CD8-positive, alpha-beta memory T cell (primary cell): Measurements from ENCODE around the gene NDRG3. TPM values are rescaled to one million over a fixed set of nuclear protein-coding genes. Genes with fewer than 3 reads are reported as not detected.
A peak's percentile ranks its signal among the peaks of the same experiment; 100 is the strongest.

Experiments
- CTCF ChIA-PET: fragments of 350-600 bp; sonication (Branson Sonifier 250); formaldehyde crosslinking; loops from one replicate; lab custom pipeline; 2021; ENCODE audit warnings: antibody characterized with exemption; lab: Charles Lee
- POLR2A ChIA-PET: fragments of 350-600 bp; sonication (Branson Sonifier 250); formaldehyde crosslinking; loops from one replicate; lab custom pipeline; 2021; ENCODE audit warnings: antibody characterized with exemption; lab: Charles Lee
- DNase-seq, 5 donors: peaks; one replicate each; pipeline versions ENCODE4 v3.0.0 to v3.0.0-alpha.2; 2020 to 2022; ENCODE audit warnings: mixed read lengths in 1 of 5
- H3K27ac ChIP-seq: one replicate; pipeline ENCODE4 v1.7.0; 2013; ENCODE audit warnings: low read depth, mild to moderate bottlenecking, low read length, moderate library complexity
- H3K27me3 ChIP-seq: 2 replicates; pipeline ENCODE4 v1.7.0; 2013; ENCODE audit warnings: low read length, mild to moderate bottlenecking; ENCODE audit not compliant: insufficient read depth, poor library complexity, severe bottlenecking
- H3K36me3 ChIP-seq: 2 replicates; pipeline ENCODE4 v1.7.0; 2013; ENCODE audit warnings: mild to moderate bottlenecking, low read length, moderate library complexity; ENCODE audit not compliant: insufficient read depth
- H3K4me1 ChIP-seq: 2 replicates; pipeline ENCODE4 v1.7.0; 2013; ENCODE audit warnings: mild to moderate bottlenecking, low read length, moderate library complexity; ENCODE audit not compliant: insufficient read depth
- H3K4me3 ChIP-seq: 2 replicates; pipeline ENCODE4 v1.7.0; 2013; ENCODE audit warnings: mild to moderate bottlenecking, low read length
- H3K9me3 ChIP-seq: 2 replicates; pipeline ENCODE4 v1.7.0; 2013; ENCODE audit warnings: mild to moderate bottlenecking, low read length
- H3K27ac Mint-ChIP-seq, 8 donors: one replicate each; pipeline ENCODE4 v1.8.0; 2020 to 2021; ENCODE audit warnings: mixed read lengths in 8 of 8, mild to moderate bottlenecking in 6 of 8, inconsistent platforms in 3 of 8, moderate library complexity in 3 of 8
- H3K27me3 Mint-ChIP-seq, 2 donors: one replicate each; pipeline ENCODE4 v1.8.0; 2020 to 2021; ENCODE audit warnings: mixed read lengths in 2 of 2, mild to moderate bottlenecking in 1 of 2, moderate library complexity in 1 of 2
- H3K36me3 Mint-ChIP-seq, 3 donors: one replicate each; pipeline ENCODE4 v1.8.0; 2020 to 2021; ENCODE audit warnings: mixed read lengths in 3 of 3, inconsistent platforms in 1 of 3, mild to moderate bottlenecking in 1 of 3
- H3K4me1 Mint-ChIP-seq, 3 donors: one replicate each; pipeline ENCODE4 v1.8.0; 2020 to 2021; ENCODE audit warnings: mixed read lengths in 3 of 3, inconsistent platforms in 1 of 3, mild to moderate bottlenecking in 1 of 3
- H3K4me3 Mint-ChIP-seq, 7 donors: one replicate each; pipeline ENCODE4 v1.8.0; 2020 to 2021; ENCODE audit warnings: mixed read lengths in 7 of 7, mild to moderate bottlenecking in 6 of 7, moderate library complexity in 4 of 7, inconsistent platforms in 2 of 7
- H3K9me3 Mint-ChIP-seq, 5 donors: one replicate each; pipeline ENCODE4 v1.8.0; 2020 to 2022; ENCODE audit warnings: mixed read lengths in 5 of 5, mild to moderate bottlenecking in 3 of 5, moderate library complexity in 2 of 5, inconsistent platforms in 1 of 5
- polyA plus RNA-seq: library from polyadenylated mRNA; unstranded; fragments of 300-500 nt; fragmentation: Illumina TruSeq; gene quantifications from one replicate; pipeline ENCODE4 v1.2.3, GENCODE V29; 2021
- total RNA-seq, 2 experiments: library from RNA; stranded (reverse); gene quantifications; one replicate each; pipeline ENCODE4 v1.2.3, GENCODE V29; 2021

The NDRG3 gene
- total and polyA plus RNA-seq, 3 experiments from 2014 or later: 19.9 to 49.8 (median 20.3) TPM

DNA sequence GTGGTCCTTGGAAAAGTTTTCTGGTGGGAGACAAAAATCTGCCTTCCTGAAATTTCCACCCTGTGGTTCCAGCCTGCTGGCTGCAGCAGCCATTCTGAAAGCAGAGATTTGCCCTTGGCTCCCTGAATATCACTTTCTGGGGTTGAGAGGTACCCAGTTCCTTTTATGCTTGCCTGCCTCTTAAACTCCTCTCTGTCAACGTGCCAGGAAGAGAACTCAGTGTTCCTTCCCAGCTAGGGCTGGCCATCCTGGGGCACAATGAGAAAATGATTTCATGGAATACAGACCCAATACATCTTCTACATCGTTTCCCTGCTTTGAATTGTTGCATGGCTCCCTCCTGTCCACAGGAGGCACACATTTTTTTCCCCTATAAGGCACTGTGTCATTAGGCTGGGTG, 29.3 kb upstream of the NDRG3 start:
- no peaks in the 10 kb centered on the region for H3K9me3 ChIP-seq
- Mint-ChIP-seq H3K36me3 (peaks cover 0 to 12% (median 0%) of the 10 kb centered on the region in 3 donors), H3K9me3 (no peaks in the 10 kb centered on the region), H3K27me3 (peaks cover 0 to 3% of the 10 kb centered on the region in 2 donors), H3K4me1 (peaks cover 17 to 31% (median 25%) of the 10 kb centered on the region in 3 donors), H3K27ac (peak overlapping the region in 7 of 8 donors; percentile 45 to 98 (median 80)), H3K4me3 (peak overlapping the region; percentile 91 to 100 (median 97))
- POLR2A ChIA-PET: interaction anchor here (0.7 kb wide), 1 partner anchor 256 kb away, joined by 5 read pairs; no protein-coding TSS in a partner anchor
- H3K27ac ChIP-seq: no peak overlapping the region
- CTCF ChIA-PET: interaction anchor here (1.2 to 2.5 kb wide), 2 partner anchors 10 to 33 kb away, joined by 3 to 7 read pairs; no protein-coding TSS in a partner anchor
- peaks cover 7% of the 10 kb centered on the region for H3K4me1 ChIP-seq
- no peak overlapping the region for H3K4me3 ChIP-seq
- H3K36me3 ChIP-seq: no peaks in the 10 kb centered on the region
- DNase-seq: no peak
- no peaks in the 10 kb centered on the region for H3K27me3 ChIP-seq

- H3K9me3 Mint-ChIP-seq: no peaks in the 10 kb centered on the region
- peaks cover 0 to 3% of the 10 kb centered on the region in 2 donors for H3K27me3 Mint-ChIP-seq
- Histone ChIP-seq H3K9me3 (no peaks in the 10 kb centered on the region), H3K36me3 (no peaks in the 10 kb centered on the region), H3K27ac (peak within 1 kb of the TSS; percentile 94), H3K4me1 (peaks cover 7% of the 10 kb centered on the region), H3K27me3 (no peaks in the 10 kb centered on the region), H3K4me3 (peak within 1 kb of the TSS; percentile 99)
- peak within 1 kb of the TSS; percentile 91 to 100 (median 97) for H3K4me3 Mint-ChIP-seq
- POLR2A ChIA-PET: interaction anchor here (0.6 to 1.6 kb wide), 3 partner anchors 28 to 200 kb away, joined by 3 to 7 read pairs (median 4); partner anchors contain the start of genes NDRG3 and TGIF2
- H3K27ac Mint-ChIP-seq: peak within 1 kb of the TSS; percentile 94 to 99 (median 98)
- CTCF ChIA-PET: interaction anchor here (0.8 to 2.5 kb wide), 10 partner anchors 10 to 251 kb away, joined by 3 to 7 read pairs (median 3); no protein-coding TSS in a partner anchor
- peaks cover 0 to 12% (median 0%) of the 10 kb centered on the region in 3 donors for H3K36me3 Mint-ChIP-seq
- H3K4me1 Mint-ChIP-seq: peaks cover 17 to 36% (median 30%) of the 10 kb centered on the region in 3 donors
- DNase-seq: peak; percentile 95 to 99 (median 98)
Measured at GRCh38 chr20:36773597-36774390, 27.9 kb upstream of the NDRG3 start, which contains the start of gene DSN1. Gene DSN1, minus strand, starts transcription at chr20:36773763. Its CDS starts 2,305 bp downstream, at chr20:36771458.

DNA sequence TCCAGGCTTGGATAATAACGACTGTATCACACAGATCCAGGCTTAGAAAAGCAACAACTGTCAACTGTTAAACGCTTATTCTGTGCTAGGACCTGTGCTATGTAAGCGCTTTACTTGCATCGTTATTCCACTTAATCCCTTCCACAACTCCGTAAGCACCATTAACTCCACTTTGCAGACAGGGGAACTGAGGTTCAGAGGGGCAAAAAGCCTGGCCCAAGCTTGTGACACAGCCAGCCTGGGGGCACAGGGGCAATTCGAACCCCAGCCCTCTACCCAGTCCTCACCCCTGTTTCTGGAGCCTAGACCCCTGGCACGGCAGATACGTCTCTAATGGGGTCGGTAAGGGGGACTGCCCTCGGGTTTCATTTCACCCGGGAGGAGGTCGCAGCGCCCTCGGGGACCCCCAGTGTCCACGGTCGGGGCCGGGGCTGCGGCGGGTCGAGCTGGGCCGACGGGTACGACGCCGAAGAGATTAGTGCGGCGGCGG, 27.3 kb upstream of the NDRG3 start:
- H3K27ac Mint-ChIP-seq: peak overlapping the region; percentile 94 to 99 (median 98)
- DNase-seq: no peak
- H3K27me3 Mint-ChIP-seq: peaks cover 0 to 3% of the 10 kb centered on the region in 2 donors
- ChIA-PET CTCF (interaction anchor here (1.0 to 2.5 kb wide), 6 partner anchors 9 to 102 kb away, joined by 3 to 7 read pairs (median 3); no protein-coding TSS in a partner anchor), POLR2A (interaction anchor here (1.6 kb wide), 1 partner anchor 27 kb away, joined by 7 read pairs; the partner anchor contains the start of gene NDRG3)
- Histone ChIP-seq H3K36me3 (no peaks in the 10 kb centered on the region), H3K4me3 (peak overlapping the region; percentile 99), H3K9me3 (no peaks in the 10 kb centered on the region), H3K27ac (peak overlapping the region; percentile 94), H3K4me1 (peaks cover 7% of the 10 kb centered on the region), H3K27me3 (no peaks in the 10 kb centered on the region)
- peak overlapping the region; percentile 91 to 100 (median 97) for H3K4me3 Mint-ChIP-seq
- peaks cover 17 to 36% (median 30%) of the 10 kb centered on the region in 3 donors for H3K4me1 Mint-ChIP-seq
- no peaks in the 10 kb centered on the region for H3K9me3 Mint-ChIP-seq
- peaks cover 0 to 12% (median 0%) of the 10 kb centered on the region in 3 donors for H3K36me3 Mint-ChIP-seq

DNA sequence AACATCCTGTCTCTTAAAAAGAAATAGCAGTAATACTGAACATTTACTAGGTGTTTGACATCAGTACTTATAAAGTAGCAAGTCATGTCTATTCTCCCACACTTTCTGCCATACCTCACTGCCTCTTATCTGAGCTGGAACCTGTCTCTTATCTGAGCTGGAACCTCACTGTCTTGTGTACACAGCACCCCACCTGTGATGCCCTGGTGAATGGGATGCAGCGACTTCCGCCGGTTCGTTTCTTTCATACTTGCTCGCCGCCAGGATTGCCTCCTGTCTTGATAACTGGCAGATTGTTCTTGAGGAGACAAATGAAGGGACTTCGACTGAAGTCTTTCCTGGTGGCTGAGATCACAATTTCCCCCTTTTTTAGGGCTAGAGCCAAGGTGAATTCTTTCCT, 24.8 kb upstream of the NDRG3 start:
- no peak for DNase-seq
- no peaks in the 10 kb centered on the region for H3K36me3 ChIP-seq
- peaks cover 17 to 36% (median 30%) of the 10 kb centered on the region in 3 donors for H3K4me1 Mint-ChIP-seq
- CTCF ChIA-PET: no interaction called here
- no peaks in the 10 kb centered on the region for H3K27me3 ChIP-seq
- peaks cover 0 to 3% of the 10 kb centered on the region in 2 donors for H3K27me3 Mint-ChIP-seq
- no peak overlapping the region for H3K27ac ChIP-seq
- peaks cover 7% of the 10 kb centered on the region for H3K4me1 ChIP-seq
- peaks cover 0 to 18% (median 0%) of the 10 kb centered on the region in 3 donors for H3K36me3 Mint-ChIP-seq
- peak overlapping the region in 2 of 8 donors; percentile 30 to 62 for H3K27ac Mint-ChIP-seq
- no peaks in the 10 kb centered on the region for H3K9me3 Mint-ChIP-seq
- no peaks in the 10 kb centered on the region for H3K9me3 ChIP-seq
- no peak overlapping the region for H3K4me3 ChIP-seq
- POLR2A ChIA-PET: no interaction called here
- H3K4me3 Mint-ChIP-seq: peak overlapping the region in 1 of 7 donors; percentile 97

DNA sequence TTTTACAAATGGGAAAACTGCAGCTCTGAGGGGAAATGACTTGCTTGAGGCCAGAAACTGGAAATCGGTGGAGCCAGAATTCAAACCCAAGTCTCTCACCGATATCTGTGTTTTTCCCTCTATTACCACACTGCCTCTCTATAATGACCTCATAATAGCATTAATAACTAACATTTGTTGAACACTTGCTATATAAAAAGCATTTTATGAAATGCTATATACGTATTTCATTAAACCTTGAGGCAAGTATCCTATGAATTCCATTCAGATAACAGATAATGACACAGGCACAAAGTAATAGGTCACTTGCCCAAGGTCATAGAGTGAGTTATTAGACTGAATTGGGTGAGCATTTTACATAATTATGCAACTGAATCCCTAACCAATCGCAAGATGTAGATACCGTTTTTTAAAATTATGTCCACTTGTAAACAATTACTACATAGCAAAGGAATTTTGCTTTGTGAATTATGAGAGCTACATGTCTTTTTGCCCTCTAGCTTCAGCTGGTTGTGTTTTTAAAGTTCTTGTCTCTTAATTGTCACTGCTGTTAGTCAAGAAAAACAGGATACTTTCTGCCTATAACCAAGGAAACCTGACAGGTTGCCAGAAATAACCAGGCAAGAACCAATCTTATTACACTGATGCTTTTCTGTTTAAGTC, 23.0 kb upstream of the NDRG3 start:
- peaks cover 0 to 20% (median 0%) of the 10 kb centered on the region in 3 donors for H3K36me3 Mint-ChIP-seq
- no peaks in the 10 kb centered on the region for H3K27me3 ChIP-seq
- peaks cover 7% of the 10 kb centered on the region for H3K4me1 ChIP-seq
- peak overlapping the region in 1 of 7 donors; percentile 35 for H3K4me3 Mint-ChIP-seq
- H3K27ac Mint-ChIP-seq: peak overlapping the region in 1 of 8 donors; percentile 32
- H3K27me3 Mint-ChIP-seq: peaks cover 0 to 3% of the 10 kb centered on the region in 2 donors
- CTCF ChIA-PET: no interaction called here
- H3K36me3 ChIP-seq: no peaks in the 10 kb centered on the region
- H3K27ac ChIP-seq: no peak overlapping the region
- POLR2A ChIA-PET: no interaction called here
- H3K9me3 ChIP-seq: no peaks in the 10 kb centered on the region
- peaks cover 12 to 36% (median 23%) of the 10 kb centered on the region in 3 donors for H3K4me1 Mint-ChIP-seq
- no peak overlapping the region for H3K4me3 ChIP-seq
- no peaks in the 10 kb centered on the region for H3K9me3 Mint-ChIP-seq
- no peak for DNase-seq

- ChIA-PET POLR2A (no interaction called here), CTCF (interaction anchor here (0.6 kb wide), 1 partner anchor 307 kb away, joined by 3 read pairs; no protein-coding TSS in a partner anchor)
- Mint-ChIP-seq H3K36me3 (peaks cover 3 to 29% (median 5%) of the 10 kb centered on the region in 3 donors), H3K27me3 (no peaks in the 10 kb centered on the region), H3K4me3 (no peak overlapping the region), H3K9me3 (no peaks in the 10 kb centered on the region), H3K27ac (no peak overlapping the region), H3K4me1 (peaks cover 3 to 6% (median 4%) of the 10 kb centered on the region in 3 donors)
- Histone ChIP-seq H3K4me1 (no peaks in the 10 kb centered on the region), H3K36me3 (no peaks in the 10 kb centered on the region), H3K27ac (no peak overlapping the region), H3K4me3 (no peak overlapping the region), H3K9me3 (no peaks in the 10 kb centered on the region), H3K27me3 (no peaks in the 10 kb centered on the region)
- DNase-seq: no peak
Measured at GRCh38 chr20:36761125-36761524, 15.2 kb upstream of the NDRG3 start.

GRCh38 chr20:36760647-36761046, 14.8 kb upstream of the NDRG3 start:
- Histone ChIP-seq H3K36me3 (peaks cover 1% of the 10 kb centered on the region), H3K4me3 (no peak overlapping the region), H3K4me1 (no peaks in the 10 kb centered on the region), H3K27me3 (no peaks in the 10 kb centered on the region), H3K9me3 (no peaks in the 10 kb centered on the region), H3K27ac (no peak overlapping the region)
- Mint-ChIP-seq H3K36me3 (peaks cover 3 to 30% (median 5%) of the 10 kb centered on the region in 3 donors), H3K4me1 (peaks cover 3 to 6% (median 4%) of the 10 kb centered on the region in 3 donors), H3K9me3 (no peaks in the 10 kb centered on the region), H3K27me3 (no peaks in the 10 kb centered on the region), H3K27ac (no peak overlapping the region), H3K4me3 (no peak overlapping the region)
- ChIA-PET CTCF (interaction anchor here (0.6 kb wide), 1 partner anchor 307 kb away, joined by 3 read pairs; no protein-coding TSS in a partner anchor), POLR2A (no interaction called here)
- DNase-seq: no peak
